Activated CD4-positive, alpha-beta T cell treated with anti-CD3 and anti-CD28 coated beads for 1 hour (primary cell): ENCODE results near the gene ACRBP.

Source experiments
- DNase-seq: peaks from one replicate; pipeline ENCODE4 v3.0.0-alpha.2; 2020

The ACRBP gene

GRCh38 chr12:6647083-6647604 is at the start of gene ACRBP:
Gene ACRBP (minus strand): TSS chr12:6647432. CDS start chr12:6647366, 66 bp downstream.
- DNase-seq: no peak

GRCh38 chr12:6695313-6696045 is 48.2 kb upstream of the ACRBP start:
- DNase-seq: no peak

DNA sequence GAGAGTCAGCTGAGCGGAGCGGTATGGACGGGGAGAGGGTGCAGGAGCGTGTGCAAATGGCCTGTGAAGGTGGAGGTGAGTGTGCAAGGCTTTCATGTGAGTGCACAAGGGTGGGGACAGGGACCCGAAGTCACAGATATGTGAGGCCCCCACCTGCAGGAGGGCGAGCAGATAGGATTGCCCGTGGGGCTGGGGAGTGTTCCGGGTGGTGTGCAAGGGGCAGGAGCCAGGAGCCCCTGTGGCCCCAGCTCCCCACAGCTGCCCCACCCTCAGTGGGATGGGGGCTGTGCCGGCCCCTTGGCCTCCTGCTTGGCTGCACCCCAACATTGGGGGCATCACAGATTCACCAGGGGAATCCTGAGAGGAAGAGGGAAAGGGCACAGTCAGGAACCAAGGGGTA is 47.5 kb upstream of the ACRBP start:
- DNase-seq: no peak

DNA sequence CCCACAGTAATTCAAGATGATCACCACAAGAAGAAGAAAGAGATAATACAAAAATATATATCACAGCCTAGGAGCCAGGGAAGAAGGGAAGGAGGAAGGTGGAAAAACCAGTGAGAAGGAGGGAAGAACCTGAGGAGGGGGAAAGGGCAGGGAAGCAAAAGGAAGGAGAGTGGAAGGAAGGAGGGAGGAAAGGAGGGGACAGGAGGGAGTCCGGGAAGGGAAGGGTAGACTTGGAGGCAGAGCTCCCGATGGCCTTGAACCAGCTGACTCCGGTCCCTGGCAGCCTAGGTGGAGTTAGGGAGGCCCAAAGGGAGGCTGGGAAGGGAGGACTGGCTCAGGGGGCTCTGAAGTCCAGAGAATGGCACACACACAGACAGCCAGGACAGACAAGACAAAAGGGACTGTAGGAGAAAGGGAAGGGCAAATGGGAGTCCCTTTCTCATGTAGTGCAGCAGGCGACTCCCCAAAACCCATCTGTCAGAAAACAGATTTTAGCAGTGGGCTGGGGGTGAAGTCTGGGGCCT is 46.7 kb upstream of the ACRBP start:
- DNase-seq: no peak

- no peak for DNase-seq
Observed at GRCh38 chr12:6692888-6693287, 45.7 kb upstream of the ACRBP start.

- no peak for DNase-seq
Observed at GRCh38 chr12:6691473-6691872, 44.2 kb upstream of the ACRBP start.

DNA sequence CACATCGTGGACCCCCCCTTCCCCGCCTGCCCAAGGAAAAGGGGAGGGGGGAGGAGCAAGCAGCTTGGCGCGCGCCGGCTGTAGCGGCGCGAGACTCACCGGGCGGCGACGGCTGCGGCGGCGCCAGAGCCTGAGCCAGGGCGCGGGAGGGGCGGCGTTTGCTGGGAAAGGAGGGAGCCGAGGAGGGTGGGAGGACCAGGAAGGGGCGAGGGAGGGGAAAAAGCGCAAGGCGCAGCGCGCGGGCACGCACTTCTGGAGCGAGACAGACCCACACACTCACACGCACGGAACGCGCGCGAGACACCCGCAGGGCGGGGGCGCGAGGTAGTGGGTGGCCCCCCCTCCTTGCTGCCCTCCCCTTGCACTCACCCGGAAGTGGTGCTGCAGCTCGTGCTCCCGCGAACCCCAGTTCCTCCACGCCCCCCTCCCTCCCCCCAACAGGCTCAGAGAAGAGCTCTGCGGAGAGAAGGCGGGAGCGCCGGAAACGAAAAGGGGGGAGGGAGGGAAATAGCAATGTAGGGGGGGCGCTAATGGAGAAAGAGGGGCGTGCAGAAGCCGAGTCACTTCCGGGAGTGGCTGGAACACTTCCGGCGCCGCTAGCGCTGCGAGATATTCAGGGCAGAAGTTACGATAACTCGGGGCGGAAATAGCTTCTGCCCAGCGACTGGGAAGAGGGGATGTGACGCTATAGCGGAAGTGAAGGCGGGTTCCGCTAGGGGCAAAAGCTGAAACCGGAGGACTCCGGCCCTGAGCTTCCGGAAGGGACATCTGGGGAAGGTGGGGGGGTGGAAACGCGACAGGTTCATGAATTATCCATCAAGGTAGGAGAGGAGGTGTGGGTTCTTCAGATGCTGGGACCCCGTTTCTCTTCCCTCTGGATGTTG is 42.0 kb upstream of the ACRBP start, which contains the start of gene ZNF384:
ZNF384 (minus strand) TSS at position 377 of the 884 bp plus-strand sequence. CDS start 9,855 bp downstream, outside the sequence.
- DNase-seq: peak; percentile 92

DNA sequence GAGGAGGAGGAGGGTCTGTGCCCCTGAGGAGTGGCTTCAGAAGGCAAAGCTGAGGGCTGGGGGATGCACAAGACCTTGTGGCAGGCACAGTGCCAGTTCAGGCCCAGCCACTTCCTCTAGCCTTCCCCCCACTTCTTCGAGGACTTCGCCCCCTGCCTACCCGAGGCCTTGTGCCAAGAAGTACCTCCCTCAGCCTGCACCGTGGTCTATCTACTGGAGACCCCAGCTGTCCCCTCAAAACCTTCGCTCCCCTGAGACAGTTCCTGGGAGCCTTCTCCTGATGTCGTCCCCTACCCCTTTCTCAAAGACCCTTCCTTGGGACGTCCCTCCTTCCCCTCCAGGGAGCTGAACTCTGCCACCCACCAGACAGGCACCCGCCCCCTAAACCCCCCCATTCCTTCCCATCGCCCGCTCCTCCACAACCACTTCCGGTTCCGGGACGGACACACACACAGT is 41.3 kb upstream of the ACRBP start:
- no peak for DNase-seq

DNA sequence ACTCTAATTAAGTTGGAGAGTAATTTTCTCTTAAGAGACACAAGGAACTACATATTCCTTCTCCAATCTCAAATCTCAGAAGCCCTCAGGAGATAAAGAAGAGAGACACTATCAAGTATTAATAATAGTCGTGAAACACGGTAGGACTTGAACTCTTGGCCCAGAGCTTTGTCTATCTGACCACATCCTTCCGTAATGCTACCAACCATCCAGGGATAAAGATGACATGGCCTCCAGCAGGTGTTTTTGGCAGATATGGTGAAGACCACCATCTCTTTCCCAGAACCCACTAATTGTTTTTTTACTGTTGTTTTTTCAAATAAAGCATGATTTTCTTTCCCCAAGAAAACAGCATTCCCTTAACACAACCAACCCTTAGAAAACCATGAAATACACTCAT is 38.6 kb upstream of the ACRBP start:
- no peak for DNase-seq

DNA sequence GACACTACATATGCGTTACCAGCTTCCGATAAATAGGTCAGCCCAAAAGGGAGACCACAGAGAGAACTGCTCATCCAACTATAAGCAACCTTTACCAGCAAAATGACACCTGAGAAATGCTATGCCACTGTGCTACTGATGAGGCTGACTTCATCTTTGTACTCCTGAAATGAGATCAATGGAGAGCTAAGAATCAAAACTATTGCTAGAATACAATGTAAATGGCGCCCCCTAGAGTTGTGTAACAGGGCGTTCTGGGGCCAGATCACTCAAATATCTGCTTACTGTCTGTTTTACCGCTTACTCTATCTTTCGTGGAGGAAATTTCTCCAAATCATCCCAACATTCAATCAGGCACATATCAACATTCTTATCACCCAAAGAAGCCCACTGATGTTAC is 37.4 kb upstream of the ACRBP start:
- no peak for DNase-seq

GRCh38 chr12:6676962-6677361 is 29.7 kb upstream of the ACRBP start:
- no peak for DNase-seq

DNA sequence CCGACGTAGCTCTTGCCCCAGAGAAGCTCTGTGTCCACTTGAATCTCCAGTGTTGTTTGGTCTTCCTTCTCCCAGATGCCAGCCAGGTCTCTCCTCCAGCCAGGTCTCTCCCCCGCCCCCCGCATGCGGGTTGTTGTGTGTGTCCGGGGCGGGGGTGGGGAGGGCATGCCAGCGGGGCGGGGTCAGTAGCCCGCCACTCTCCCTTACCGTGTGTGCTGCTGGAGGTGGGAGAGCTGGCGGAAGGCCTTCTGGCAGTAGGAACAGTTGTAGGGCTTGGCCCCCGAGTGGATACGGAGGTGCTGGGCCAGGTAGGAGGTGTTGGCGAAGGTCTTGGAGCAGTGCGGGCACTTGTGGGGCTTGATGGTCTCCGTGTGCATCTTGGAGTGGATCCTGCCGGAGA is 24.9 kb upstream of the ACRBP start:
- DNase-seq: no peak

- no peak for DNase-seq
Observed at GRCh38 chr12:6667559-6668210, 20.5 kb upstream of the ACRBP start.

DNA sequence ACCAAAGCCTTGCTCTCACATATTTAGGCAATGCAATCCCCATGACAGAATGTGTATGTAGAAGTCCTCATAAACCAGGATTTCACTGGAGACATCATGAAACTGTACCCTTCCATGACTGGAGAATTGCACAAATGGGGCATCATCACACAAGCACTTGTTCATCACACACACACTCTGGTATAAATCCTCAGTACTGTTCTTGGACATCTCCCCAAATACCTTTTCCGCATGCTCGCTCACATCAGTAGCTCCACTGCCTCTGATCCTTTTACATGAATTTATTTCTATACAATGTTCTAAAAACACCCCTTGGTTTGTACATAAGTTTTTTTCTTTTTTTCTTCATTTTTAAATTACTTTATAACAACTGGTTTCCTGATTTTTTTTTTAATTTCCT is 19.0 kb upstream of the ACRBP start:
- no peak for DNase-seq

DNA sequence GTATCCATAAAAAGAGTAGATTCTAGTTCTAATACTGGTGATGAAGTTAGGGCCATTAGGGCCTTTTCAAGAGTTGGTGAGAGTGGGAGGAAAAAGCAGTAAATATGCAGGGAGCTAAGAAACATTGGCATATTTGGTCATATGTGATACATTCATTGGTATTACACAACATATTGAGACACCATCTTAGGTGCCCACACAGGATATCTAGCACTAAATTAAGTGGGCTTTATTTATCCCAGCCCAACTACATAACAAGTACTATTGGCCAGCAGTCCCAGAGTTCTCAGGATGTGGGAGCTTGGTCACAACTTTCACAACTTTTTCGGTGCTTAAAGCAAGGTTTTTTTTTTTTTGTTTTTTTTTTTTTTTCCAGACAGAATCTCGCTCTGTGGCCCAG is 17.7 kb upstream of the ACRBP start:
- DNase-seq: no peak

DNA sequence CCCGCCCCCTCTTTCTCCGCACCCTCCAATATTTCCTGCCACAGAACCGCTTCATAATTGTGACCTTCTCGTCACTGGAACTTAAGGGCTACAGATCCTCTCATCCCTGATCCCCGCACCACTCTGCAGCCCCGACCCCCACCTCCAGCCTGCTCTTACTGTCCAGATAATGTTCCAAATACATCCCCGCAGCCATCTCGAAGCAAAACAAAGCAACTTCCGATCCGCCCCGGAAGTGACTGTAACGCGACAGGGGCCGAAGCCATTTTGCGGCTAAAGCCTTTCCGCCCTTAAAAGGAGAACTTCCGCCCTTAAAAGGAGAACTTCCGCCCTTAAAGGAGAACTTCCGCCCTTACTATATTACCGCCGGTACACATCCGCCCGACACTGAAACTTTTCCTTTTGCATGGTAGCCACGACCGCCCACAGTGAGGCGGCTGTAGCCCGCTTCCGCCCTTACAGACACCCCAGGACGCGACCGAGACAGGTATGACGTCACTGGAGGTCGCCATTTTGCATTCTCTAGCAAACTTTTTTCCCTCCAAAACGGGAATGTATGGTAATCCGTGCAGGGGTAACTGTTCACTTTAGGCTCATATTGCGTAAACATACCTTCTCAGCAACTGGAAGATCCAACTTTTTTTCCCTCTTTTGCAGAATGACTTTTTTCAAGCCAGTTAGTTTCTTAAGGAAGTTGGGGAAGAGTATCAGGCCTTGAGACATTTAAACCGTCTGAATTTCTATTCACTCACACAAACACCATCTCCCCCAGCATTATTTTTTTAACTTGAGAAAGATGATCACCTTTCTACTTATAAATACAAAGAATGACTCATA is 15.9 kb upstream of the ACRBP start, which contains the start of gene ING4:
ING4 (minus strand) TSS at position 214 of the 837 bp plus-strand sequence; CDS start at position 196, 18 bp downstream.
- peak; percentile 94 for DNase-seq

- DNase-seq: no peak
Observed at GRCh38 chr12:6662602-6662905, 15.3 kb upstream of the ACRBP start.

DNA sequence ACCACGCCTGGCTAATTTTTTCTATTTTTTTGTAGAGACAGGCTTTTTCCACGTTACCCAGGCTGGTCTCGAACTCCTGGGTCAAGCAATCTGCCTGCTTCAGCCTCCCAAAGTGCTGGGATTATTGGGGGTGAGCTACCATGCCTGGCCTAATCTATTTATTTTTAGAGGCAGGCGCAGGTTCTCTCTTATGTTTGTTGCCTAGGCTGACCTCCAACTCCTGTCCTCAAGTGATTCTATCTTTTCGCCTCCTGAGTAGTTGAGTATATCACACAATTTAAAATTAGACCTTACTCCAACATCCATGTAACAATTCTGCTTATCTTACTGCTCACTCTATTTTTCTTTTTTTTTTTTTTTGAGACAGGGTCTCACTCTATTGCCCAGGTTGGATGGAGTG is 6.8 kb upstream of the ACRBP start:
- DNase-seq: no peak

DNA sequence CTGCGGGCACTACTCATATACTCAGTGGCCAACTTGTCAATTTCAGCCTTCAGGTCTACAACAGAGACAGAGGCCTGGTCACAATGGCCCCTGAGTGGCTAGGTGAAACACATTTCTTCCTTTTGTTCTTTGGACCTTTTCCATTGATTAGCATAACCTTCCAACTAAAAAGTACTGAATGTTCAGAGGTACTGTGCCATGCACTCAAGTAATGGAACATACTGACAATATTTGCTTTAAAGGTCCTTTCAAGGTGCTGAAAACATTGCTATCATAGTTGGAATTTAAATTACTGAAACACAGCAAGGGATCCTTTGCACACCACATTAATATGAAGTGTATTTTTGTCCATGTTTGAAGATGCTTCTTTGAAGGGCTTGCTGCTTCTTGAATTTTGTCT is 6.1 kb upstream of the ACRBP start:
- no peak for DNase-seq

- DNase-seq: no peak
Observed at GRCh38 chr12:6652391-6652790, 5.2 kb upstream of the ACRBP start.

DNA sequence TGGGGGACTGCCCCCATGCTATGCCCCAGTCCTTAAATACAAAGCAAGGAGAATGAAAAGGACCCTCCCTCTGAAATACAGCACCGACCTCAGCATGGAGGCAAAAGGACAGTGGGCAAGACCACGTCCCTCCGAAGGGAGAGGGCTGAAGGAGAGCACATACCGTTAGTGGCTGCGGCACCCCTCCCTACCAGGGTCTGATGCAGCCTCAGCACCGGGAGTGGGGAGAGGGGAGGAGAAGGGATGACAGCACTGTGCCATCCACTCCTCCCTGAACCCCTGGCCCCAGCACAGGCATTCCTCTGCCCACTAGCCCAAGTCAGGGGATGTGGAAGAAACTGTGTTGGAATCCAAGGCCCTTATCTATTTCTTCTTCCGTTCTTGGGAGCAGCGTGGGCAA is 3.6 kb upstream of the ACRBP start:
- DNase-seq: no peak
